Mesendoderm (in vitro differentiated cells): ENCODE data around the gene TREML1.

ENCODE experiments used
- DNase-seq: peaks from one replicate; pipeline ENCODE4 v3.0.0; 2013
- H2AK5ac ChIP-seq: 2 replicates; pipeline ENCODE4 v1.6.1; 2013; ENCODE audit warnings: low read length, inconsistent platforms
- H2BK120ac ChIP-seq: 2 replicates; pipeline ENCODE4 v1.6.1; 2013; ENCODE audit warnings: low read depth, mild to moderate bottlenecking, low read length, moderate library complexity, mixed read lengths
- H2BK15ac ChIP-seq: replicated peaks from 2 replicates; pipeline ENCODE4 v1.6.1; 2013; ENCODE audit warnings: low read depth, mild to moderate bottlenecking, moderate library complexity
- H2BK5ac ChIP-seq: 2 replicates; pipeline ENCODE4 v1.6.1; 2013; ENCODE audit warnings: low read length, inconsistent platforms
- H3K18ac ChIP-seq: 2 replicates; pipeline ENCODE4 v1.6.1; 2013; ENCODE audit warnings: mild to moderate bottlenecking, low read length, mixed read lengths
- H3K23ac ChIP-seq: one replicate; pipeline ENCODE4 v1.6.1; 2013; ENCODE audit warnings: low read length
- H3K27ac ChIP-seq: 2 replicates; pipeline ENCODE4 v1.5.1; 2013; ENCODE audit warnings: low read depth, mild to moderate bottlenecking, inconsistent platforms, low read length, moderate library complexity
- H3K27me3 ChIP-seq: 2 replicates; pipeline ENCODE4 v1.6.1; 2013; ENCODE audit warnings: low read length, control low read depth, mild to moderate bottlenecking, inconsistent platforms; ENCODE audit not compliant: insufficient read depth, poor library complexity
- H3K36me3 ChIP-seq: 2 replicates; pipeline ENCODE4 v1.6.1; 2013; ENCODE audit warnings: low read length, inconsistent platforms; ENCODE audit not compliant: control insufficient read depth, insufficient read depth
- H3K4ac ChIP-seq: one replicate; pipeline ENCODE4 v1.6.1; 2013; ENCODE audit warnings: low read depth, mild to moderate bottlenecking, low read length, moderate library complexity
- H3K4me1 ChIP-seq: 2 replicates; pipeline ENCODE4 v1.6.1; 2013; ENCODE audit warnings: low read depth, low read length, inconsistent platforms; ENCODE audit not compliant: control insufficient read depth
- H3K4me2 ChIP-seq: 2 replicates; pipeline ENCODE4 v1.6.1; 2013; ENCODE audit warnings: low read length
- H3K4me3 ChIP-seq: 2 replicates; pipeline ENCODE4 v1.5.1; 2013; ENCODE audit warnings: mild to moderate bottlenecking, low read length
- H3K56ac ChIP-seq: one replicate; pipeline ENCODE4 v1.6.1; 2013; ENCODE audit warnings: low read length
- H3K79me1 ChIP-seq: 2 replicates; pipeline ENCODE4 v1.6.1; 2013; ENCODE audit warnings: low read length, inconsistent platforms
- H3K79me2 ChIP-seq: 2 replicates; pipeline ENCODE4 v1.6.1; 2013; ENCODE audit warnings: mild to moderate bottlenecking, low read length; ENCODE audit not compliant: control insufficient read depth, insufficient read depth
- H3K9ac ChIP-seq: 2 replicates; pipeline ENCODE4 v1.6.1; 2013; ENCODE audit warnings: low read length, inconsistent platforms
- H4K5ac ChIP-seq: one replicate; pipeline ENCODE4 v1.6.1; 2013; ENCODE audit warnings: low read length
- H4K8ac ChIP-seq: one replicate; pipeline ENCODE4 v1.6.1; 2013; ENCODE audit warnings: low read depth, mild to moderate bottlenecking, control low read depth, low read length, moderate library complexity
- WGBS: extraction: QIAGEN DNeasy Blood & Tissue Kit; methylation state at CpG from one replicate; pipeline ENCODE4 v1.1.7; 2013; ENCODE audit warnings: low lambda C conversion rate, missing lambda C conversion rate; ENCODE audit not compliant: insufficient coverage; ENCODE audit errors: extremely low coverage; 5-methylcytosine and 5-hydroxymethylcytosine counted together

TREML1 gene

DNA sequence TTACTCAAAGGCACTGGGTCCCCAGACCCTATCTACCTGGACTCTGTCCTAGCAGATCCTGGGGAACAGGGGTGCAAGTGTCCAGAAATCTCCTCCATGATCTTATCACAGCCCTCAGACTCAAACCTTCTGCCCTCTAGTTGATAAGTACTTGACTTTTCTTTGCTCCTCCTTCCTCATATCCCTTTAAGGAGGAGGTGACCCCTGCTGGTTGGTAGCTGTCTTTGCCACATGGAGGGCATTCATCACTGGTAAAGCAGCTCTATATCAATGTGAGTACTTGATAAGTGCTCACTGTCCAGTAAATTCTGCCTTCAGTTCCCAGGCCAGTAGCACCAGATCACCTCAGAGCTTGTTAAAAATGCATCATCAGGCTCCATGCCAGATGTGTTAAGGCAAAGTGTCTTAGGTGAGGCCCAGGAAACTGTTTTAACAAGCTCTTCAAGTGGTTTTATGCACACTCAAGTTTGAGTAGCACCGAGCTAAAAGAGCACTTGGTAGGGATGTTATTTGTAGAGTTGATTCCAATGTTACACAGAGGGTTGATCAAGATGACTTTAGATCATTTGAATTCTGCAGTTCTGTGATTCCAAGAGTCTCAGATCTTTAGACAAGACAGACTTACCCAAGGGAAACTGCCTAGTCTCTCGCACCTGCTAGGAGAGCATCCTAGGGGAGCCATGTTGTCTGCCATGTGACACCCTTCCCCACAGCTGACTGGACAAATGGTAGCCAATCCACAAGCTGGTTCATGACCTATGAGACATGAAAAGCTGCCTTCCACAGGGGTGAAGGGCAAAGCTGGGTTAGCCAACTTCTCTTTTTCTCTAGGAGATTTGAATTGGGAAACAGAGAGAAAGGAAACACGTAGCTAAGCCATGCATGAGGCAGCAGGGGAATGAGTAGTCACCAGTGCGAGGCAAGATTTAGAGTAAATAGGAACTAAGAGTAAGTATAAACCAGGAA, 28.2 kb upstream of the TREML1 start:
- Histone ChIP-seq H3K23ac (no peak overlapping the region), H2BK15ac (no peak overlapping the region), H4K5ac (no peak overlapping the region), H3K4ac (no peak overlapping the region), H3K27ac (no peak overlapping the region), H2AK5ac (no peak overlapping the region), H3K56ac (no peak overlapping the region), H3K4me3 (no peak overlapping the region), H3K27me3 (no peaks in the 10 kb centered on the region), H3K4me2 (no peak overlapping the region), H3K79me2 (no peaks in the 10 kb centered on the region), H3K4me1 (no peaks in the 10 kb centered on the region), H2BK5ac (no peak overlapping the region), H3K18ac (no peak overlapping the region), H3K79me1 (no peaks in the 10 kb centered on the region), H3K36me3 (no peaks in the 10 kb centered on the region), H3K9ac (no peak overlapping the region), H4K8ac (no peak overlapping the region), H2BK120ac (no peak overlapping the region)
- WGBS: no CpG with 5 or more reads among the region's 4 CpGs
- DNase-seq: peak; percentile 83

DNA sequence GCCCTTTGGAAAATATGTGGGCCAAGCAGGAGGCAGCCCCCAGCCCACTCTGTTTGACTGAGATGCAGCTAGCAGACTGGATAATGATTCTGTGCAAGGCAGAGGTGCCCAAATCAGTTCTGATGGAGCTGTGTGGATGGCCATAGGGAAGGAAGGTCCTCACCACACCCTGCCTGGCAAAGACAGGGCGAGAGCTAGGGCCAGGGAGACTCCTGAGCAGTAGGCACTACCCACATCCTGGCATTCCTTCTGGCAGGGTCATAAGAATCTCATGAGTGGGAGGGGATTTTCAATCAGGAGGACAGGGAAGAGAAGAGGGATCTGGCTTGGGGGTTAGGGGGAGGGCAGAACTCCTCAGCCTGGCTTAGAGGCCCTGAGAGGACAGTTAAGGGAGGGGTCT, 27.4 kb upstream of the TREML1 start:
- Histone ChIP-seq H2BK120ac (no peak overlapping the region), H3K36me3 (no peaks in the 10 kb centered on the region), H3K18ac (no peak overlapping the region), H3K27me3 (no peaks in the 10 kb centered on the region), H3K79me1 (no peaks in the 10 kb centered on the region), H3K4ac (no peak overlapping the region), H3K27ac (no peak overlapping the region), H2AK5ac (no peak overlapping the region), H3K4me1 (no peaks in the 10 kb centered on the region), H3K23ac (no peak overlapping the region), H3K4me2 (no peak overlapping the region), H2BK5ac (no peak overlapping the region), H3K4me3 (no peak overlapping the region), H3K9ac (no peak overlapping the region), H3K56ac (peak overlapping the region; percentile 20), H2BK15ac (no peak overlapping the region), H3K79me2 (no peaks in the 10 kb centered on the region), H4K5ac (no peak overlapping the region), H4K8ac (no peak overlapping the region)
- no CpG with 5 or more reads among the region's 1 CpG for WGBS
- no peak for DNase-seq

DNA sequence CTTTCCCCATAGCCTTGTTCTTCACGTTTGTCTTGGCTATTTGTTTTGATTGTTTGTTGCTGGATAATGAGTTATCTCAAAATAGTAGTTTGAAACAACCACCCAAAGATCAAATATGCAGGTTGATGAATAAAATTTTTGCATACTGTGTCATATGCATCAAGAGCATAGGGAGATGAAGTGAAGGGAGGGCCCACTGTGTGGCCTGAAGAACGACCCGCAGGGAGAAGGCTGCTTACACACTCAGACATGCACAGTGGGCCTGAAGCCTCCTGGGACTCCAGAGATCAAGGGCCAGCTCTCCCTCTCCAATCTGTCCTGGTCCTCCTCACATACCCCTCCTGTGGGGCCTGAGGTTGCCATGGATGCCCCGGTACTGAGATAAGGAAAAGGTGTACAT, 25.0 kb upstream of the TREML1 start:
- Histone ChIP-seq H2AK5ac (no peak overlapping the region), H3K4me1 (no peaks in the 10 kb centered on the region), H3K27ac (no peak overlapping the region), H3K4ac (no peak overlapping the region), H3K27me3 (no peaks in the 10 kb centered on the region), H3K79me2 (no peaks in the 10 kb centered on the region), H4K8ac (no peak overlapping the region), H3K36me3 (no peaks in the 10 kb centered on the region), H3K18ac (no peak overlapping the region), H3K9ac (no peak overlapping the region), H4K5ac (no peak overlapping the region), H3K56ac (no peak overlapping the region), H2BK120ac (no peak overlapping the region), H2BK15ac (no peak overlapping the region), H3K79me1 (no peaks in the 10 kb centered on the region), H3K23ac (no peak overlapping the region), H3K4me2 (no peak overlapping the region), H3K4me3 (no peak overlapping the region), H2BK5ac (no peak overlapping the region)
- WGBS: no CpG with 5 or more reads among the region's 4 CpGs
- peak; percentile 36 for DNase-seq

DNA sequence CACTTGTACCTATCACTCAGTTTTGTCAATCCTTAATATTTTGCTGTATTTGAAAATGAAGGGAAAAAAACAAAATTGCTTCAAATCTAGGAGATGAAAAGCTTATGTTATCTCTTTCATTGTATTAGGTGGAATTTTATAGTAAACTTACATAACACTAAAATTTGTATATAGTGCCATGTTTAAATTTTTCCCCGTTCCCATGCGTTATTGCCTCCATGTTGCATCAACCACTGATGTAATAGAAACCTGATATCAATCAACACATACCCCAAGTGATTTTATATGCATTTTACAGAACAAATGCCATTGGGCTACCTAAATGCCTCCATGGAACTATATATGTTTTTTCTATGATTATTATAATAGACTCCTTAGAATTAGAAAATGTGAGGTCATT, 23.5 kb upstream of the TREML1 start:
- Histone ChIP-seq H2BK15ac (no peak overlapping the region), H3K56ac (no peak overlapping the region), H3K79me1 (no peaks in the 10 kb centered on the region), H3K4me1 (no peaks in the 10 kb centered on the region), H3K36me3 (no peaks in the 10 kb centered on the region), H3K4ac (no peak overlapping the region), H4K5ac (no peak overlapping the region), H3K4me2 (no peak overlapping the region), H3K79me2 (no peaks in the 10 kb centered on the region), H4K8ac (no peak overlapping the region), H3K27ac (no peak overlapping the region), H2AK5ac (no peak overlapping the region), H3K9ac (no peak overlapping the region), H3K4me3 (no peak overlapping the region), H3K27me3 (no peaks in the 10 kb centered on the region), H3K18ac (no peak overlapping the region), H3K23ac (no peak overlapping the region), H2BK5ac (no peak overlapping the region), H2BK120ac (no peak overlapping the region)
- no peak for DNase-seq
- WGBS: no CpG with 5 or more reads among the region's 2 CpGs

- H3K9ac ChIP-seq: no peak overlapping the region
- H3K4ac ChIP-seq: no peak overlapping the region
- H3K4me2 ChIP-seq: no peak overlapping the region
- no peak overlapping the region for H2BK15ac ChIP-seq
- no peaks in the 10 kb centered on the region for H3K27me3 ChIP-seq
- no peak overlapping the region for H3K23ac ChIP-seq
- H3K79me2 ChIP-seq: no peaks in the 10 kb centered on the region
- H2AK5ac ChIP-seq: no peak overlapping the region
- no peaks in the 10 kb centered on the region for H3K4me1 ChIP-seq
- no CpG with 5 or more reads among the region's 3 CpGs for WGBS
- no peak for DNase-seq
- no peak overlapping the region for H4K5ac ChIP-seq
- H3K18ac ChIP-seq: no peak overlapping the region
- no peak overlapping the region for H3K4me3 ChIP-seq
- no peak overlapping the region for H2BK5ac ChIP-seq
- no peaks in the 10 kb centered on the region for H3K36me3 ChIP-seq
- no peak overlapping the region for H3K27ac ChIP-seq
- H4K8ac ChIP-seq: no peak overlapping the region
- no peaks in the 10 kb centered on the region for H3K79me1 ChIP-seq
- H2BK120ac ChIP-seq: no peak overlapping the region
- no peak overlapping the region for H3K56ac ChIP-seq
Measured at GRCh38 chr6:41177287-41177686, 23.1 kb upstream of the TREML1 start.

DNA sequence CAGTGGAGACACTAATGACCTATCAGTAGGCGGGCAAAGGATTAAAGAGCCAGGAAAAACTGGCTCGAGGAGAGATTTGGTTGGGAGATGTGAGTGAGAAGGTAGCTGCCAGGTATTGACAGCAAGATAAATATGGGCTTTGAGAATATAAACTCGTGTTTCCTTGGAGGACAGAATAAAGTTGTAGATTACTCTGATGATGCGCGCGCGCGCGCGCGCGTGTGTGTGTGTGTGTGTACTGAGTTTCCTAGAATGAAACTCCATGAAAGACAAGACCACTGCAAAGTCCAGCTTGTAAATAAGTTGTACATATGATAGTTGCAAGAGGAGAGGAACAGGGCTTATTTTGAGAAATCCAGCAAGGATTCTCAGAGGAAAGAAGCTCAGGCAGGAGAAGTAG, 22.0 kb upstream of the TREML1 start:
- Histone ChIP-seq H4K5ac (no peak overlapping the region), H3K9ac (no peak overlapping the region), H3K56ac (no peak overlapping the region), H2BK15ac (no peak overlapping the region), H3K27me3 (no peaks in the 10 kb centered on the region), H3K27ac (no peak overlapping the region), H3K18ac (no peak overlapping the region), H3K36me3 (no peaks in the 10 kb centered on the region), H4K8ac (no peak overlapping the region), H3K79me2 (no peaks in the 10 kb centered on the region), H3K4me3 (no peak overlapping the region), H2BK5ac (no peak overlapping the region), H2AK5ac (no peak overlapping the region), H3K4ac (no peak overlapping the region), H2BK120ac (no peak overlapping the region), H3K4me2 (no peak overlapping the region), H3K79me1 (no peaks in the 10 kb centered on the region), H3K4me1 (peaks cover 6% of the 10 kb centered on the region), H3K23ac (no peak overlapping the region)
- no peak for DNase-seq
- no CpG with 5 or more reads among the region's 12 CpGs for WGBS
